LNCaP clone FGC (cell line): Measurements from ENCODE around the gene ARFRP1.

ENCODE experiments used
- DNase-seq: peaks from one replicate; pipeline ENCODE4 v3.0.0-alpha.2; 2011; ENCODE audit warnings: low read depth
- H3K4me3 ChIP-seq: 2 replicates; pipeline ENCODE4 v1.5.1; 2011; ENCODE audit warnings: mild to moderate bottlenecking, low read depth, low read length, control low read depth
- CTCF ChIP-seq: IDR thresholded peaks from 2 replicates; pipeline ENCODE4 v1.5.1; 2012; ENCODE audit warnings: mild to moderate bottlenecking; ENCODE audit not compliant: control insufficient read depth, insufficient read depth; ENCODE audit errors: extremely low read depth

The ARFRP1 gene

DNA sequence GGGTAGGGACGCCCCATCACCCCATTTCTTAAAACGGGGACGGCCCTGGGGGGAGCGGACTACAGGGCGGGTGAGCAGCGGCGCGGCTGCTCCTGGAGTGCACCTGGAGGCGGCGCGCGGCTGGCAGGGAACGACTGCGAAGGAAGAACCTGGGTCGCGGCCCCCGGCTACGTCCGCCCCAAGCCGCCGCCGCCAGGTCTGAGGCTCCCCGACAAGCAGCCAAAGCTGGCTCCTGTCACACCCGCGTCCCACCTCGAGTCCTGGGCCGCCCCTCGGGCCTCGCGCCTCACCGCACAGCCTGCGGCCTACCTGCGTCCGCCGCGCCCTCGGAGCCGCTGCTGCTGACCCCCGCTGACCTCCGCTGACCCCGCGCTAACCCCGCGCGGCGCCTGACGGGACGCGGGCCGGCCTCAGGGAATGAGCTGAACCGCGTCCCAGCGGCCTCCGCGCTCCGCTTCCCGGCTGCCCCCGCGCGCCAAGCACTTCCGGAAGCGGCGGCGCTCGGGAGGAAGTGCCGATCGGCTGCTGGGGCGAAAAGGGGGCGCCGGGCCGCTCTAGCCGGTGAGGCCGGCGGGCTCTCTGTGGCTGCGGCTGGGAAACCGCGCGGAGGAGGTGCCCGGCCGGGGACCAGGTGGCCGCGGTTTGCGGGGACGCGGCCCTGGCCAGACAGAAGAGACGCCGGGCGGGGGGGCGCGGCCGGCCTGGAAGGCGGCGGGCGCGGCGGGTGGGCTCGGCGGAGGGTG lies at the start of gene ARFRP1, which contains the start of gene ZGPAT:
Gene ARFRP1, minus strand, starts transcription at position 419 of the 743 bp plus-strand sequence. CDS start 885 bp downstream, outside the sequence.
Gene ZGPAT, plus strand, starts transcription at position 482 of the 743 bp plus-strand sequence. CDS start 542 bp downstream, outside the sequence.
- peak; percentile 48 for DNase-seq
- H3K4me3 ChIP-seq, result peak within 1 kb of the TSS; percentile 95
- TF ChIP-seq CTCF, result no peak

DNA sequence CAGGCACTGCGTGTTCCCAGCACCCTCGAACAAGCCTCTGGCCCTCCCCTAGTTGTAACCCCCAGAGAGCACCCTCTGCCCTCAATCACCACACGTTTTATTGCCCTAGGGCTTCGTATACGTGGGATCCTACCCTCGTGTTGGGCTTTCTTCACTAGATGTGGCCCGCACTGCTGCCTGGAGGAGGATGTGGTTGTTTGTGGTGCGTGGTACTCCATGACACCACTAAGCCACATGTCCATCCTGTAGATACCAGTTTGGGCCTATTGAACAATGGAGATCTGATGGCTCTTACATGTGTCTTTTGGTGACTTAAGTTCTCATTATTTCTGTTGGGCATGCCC lies 48.8 kb upstream of the ARFRP1 start:
- no peak for TF ChIP-seq CTCF
- DNase-seq, result no peak
- no peak overlapping the region for H3K4me3 ChIP-seq

- no peak overlapping the region for H3K4me3 ChIP-seq
- no peak for TF ChIP-seq CTCF
- no peak for DNase-seq
Observed at GRCh38 chr20:63755933-63756647, 48.3 kb upstream of the ARFRP1 start.

DNA sequence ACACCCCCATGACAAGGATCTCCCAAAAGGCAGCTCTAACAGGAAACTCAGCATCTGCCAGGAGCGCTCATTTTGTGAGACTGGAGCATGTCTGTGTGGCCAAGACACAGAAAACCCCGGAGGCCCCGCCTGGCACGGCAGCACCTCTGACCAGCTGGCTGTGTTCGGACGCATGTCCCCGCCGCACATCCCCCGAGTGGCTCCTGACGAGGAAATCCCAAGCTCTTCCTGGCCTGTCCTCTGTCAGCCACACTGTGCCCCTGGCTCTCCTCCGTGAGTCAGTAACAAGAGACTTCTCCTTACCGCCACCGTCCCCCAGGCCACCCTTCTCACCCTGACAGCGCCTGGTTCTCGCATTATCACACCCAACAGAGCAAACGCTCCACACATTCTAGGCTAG lies 46.2 kb upstream of the ARFRP1 start:
- no peak overlapping the region for H3K4me3 ChIP-seq
- TF ChIP-seq CTCF, result no peak
- no peak for DNase-seq

GRCh38 chr20:63753381-63753780 lies 45.6 kb upstream of the ARFRP1 start:
- H3K4me3 ChIP-seq, result no peak overlapping the region
- TF ChIP-seq CTCF, result no peak
- DNase-seq, result no peak

GRCh38 chr20:63752411-63753101 lies 44.8 kb upstream of the ARFRP1 start:
- TF ChIP-seq CTCF, result 0 out of 2 replicates have a peak, but pooled peaks have one; percentile 1
- no peak for DNase-seq
- H3K4me3 ChIP-seq, result no peak overlapping the region
